ENCODE results near the gene XAGE5.
"Not testable (repeated sequence)": the region's sequence is repeated elsewhere in the genome, so short reads cannot be mapped to it uniquely, and the experiment has no call there.

The XAGE5 gene

GRCh38 chrX:52811065-52811625 lies at the start of gene XAGE5:
TSS of gene XAGE5 (plus strand) at chrX:52811287. CDS start at chrX:52812567, 1,280 bp downstream.
- no peak for DNase-seq

GRCh38 chrX:52765983-52766382 lies 45.1 kb upstream of the XAGE5 start:
- not testable (repeated sequence) for DNase-seq

- not testable (repeated sequence) for DNase-seq
These were observed 37.6 kb upstream of the XAGE5 start for GRCh38 chrX:52773504-52773903.

- not testable (repeated sequence) for DNase-seq
These were observed 13.8 kb upstream of the XAGE5 start, which contains the start of gene SPANXN5 for GRCh38 chrX:52797327-52797726. TSS of gene SPANXN5 (minus strand) at chrX:52797427. CDS start at chrX:52797348, 79 bp downstream.

- DNase-seq = not testable (repeated sequence)
These were observed 6.2 kb upstream of the XAGE5 start for GRCh38 chrX:52804876-52805275.

- no peak for DNase-seq
These were observed 8.7 kb downstream of the XAGE5 start for GRCh38 chrX:52819788-52820187.

GRCh38 chrX:52821079-52821760 lies 10.1 kb downstream of the XAGE5 start:
- no peak for DNase-seq

- no peak for DNase-seq
These were observed 13.5 kb downstream of the XAGE5 start for GRCh38 chrX:52824608-52825007.

GRCh38 chrX:52830551-52830950 lies 19.5 kb downstream of the XAGE5 start:
- no peak for DNase-seq

GRCh38 chrX:52839137-52839536 lies 28.1 kb downstream of the XAGE5 start:
- no peak for DNase-seq

GRCh38 chrX:52843619-52844018 lies 32.5 kb downstream of the XAGE5 start:
- DNase-seq = not testable (repeated sequence)

- no peak for DNase-seq
These were observed 41.2 kb downstream of the XAGE5 start for GRCh38 chrX:52852110-52852860.

- not testable (repeated sequence) for DNase-seq
These were observed 46.0 kb downstream of the XAGE5 start for GRCh38 chrX:52856991-52857525.

- no peak for DNase-seq
These were observed 54.4 kb downstream of the XAGE5 start for GRCh38 chrX:52865343-52865998.

All from SHP77 (cell line).